Fibroblast of gingiva (primary cell): Measurements from ENCODE around the gene AQP7.

Source experiments
- DNase-seq: peaks from one replicate; pipeline ENCODE4 v3.0.0-alpha.2; 2011; ENCODE audit warnings: low read depth

The AQP7 gene

DNA sequence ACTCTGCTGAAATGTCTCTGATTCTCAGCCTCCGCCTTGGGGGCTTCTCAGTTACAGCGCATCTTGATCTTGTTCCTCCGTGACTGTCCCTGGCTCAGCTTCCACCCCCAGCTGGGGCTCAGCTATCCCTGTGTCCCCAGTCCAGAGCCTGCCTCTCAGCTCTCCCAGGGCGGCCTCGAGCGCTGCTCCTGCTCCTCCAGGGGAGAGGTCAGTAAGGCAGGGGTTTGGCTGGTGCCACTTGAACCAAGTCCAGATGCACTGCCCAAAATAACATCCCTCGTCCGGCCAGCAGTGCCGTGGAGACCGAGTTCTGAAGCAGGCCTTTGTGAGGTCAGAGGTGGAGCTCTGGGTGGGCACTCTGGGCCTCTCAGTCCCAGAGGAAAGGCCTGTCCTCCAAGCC is at the start of gene AQP7:
Gene AQP7 (minus strand): TSS at position 198 of the 400 bp plus-strand sequence. CDS start 1,306 bp downstream, outside the sequence.
- DNase-seq, result peak; percentile 85

DNA sequence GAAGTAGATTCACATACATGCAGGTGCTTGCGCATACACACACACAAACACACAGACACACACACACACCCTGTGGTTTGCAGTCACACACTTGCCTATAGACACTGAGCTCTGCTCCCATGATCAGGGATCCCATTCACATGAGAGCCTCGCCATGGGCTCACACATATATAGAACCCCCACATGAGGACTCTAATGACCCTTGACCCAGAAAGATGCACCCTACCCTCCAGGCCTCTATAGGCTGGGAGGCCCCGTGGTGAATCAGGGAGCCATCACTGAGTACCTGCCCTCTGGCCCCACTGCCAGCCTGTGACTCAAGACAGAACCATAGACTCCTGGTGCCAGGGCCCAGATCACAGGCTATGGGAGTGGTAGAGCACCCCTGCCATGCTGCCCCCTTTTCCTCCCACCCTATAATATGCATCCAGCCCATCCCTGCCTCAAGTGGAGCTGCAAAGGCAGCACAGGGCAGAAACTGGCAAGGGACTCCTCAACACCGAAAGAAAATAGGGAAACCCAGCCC is 48.3 kb upstream of the AQP7 start:
- no peak for DNase-seq

DNA sequence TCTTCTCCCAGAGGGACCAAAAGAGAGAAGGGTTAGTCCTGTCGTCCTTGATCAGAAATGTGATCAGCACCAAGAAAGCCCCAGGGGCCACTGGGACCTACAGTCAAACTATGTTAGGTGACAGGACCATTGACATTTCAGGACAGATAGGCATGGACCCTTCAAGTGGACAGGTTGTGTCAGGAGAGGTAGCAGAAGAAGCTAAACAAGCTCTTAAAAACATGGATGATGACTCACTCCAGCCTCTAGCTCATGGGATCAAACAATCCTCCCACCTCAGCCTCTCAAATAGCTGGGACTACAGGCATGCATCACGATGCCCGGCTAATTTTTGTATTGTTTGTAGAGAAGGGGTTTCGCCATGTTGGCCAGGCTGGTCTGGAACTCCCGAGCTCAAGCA is 47.3 kb upstream of the AQP7 start:
- DNase-seq, result no peak

DNA sequence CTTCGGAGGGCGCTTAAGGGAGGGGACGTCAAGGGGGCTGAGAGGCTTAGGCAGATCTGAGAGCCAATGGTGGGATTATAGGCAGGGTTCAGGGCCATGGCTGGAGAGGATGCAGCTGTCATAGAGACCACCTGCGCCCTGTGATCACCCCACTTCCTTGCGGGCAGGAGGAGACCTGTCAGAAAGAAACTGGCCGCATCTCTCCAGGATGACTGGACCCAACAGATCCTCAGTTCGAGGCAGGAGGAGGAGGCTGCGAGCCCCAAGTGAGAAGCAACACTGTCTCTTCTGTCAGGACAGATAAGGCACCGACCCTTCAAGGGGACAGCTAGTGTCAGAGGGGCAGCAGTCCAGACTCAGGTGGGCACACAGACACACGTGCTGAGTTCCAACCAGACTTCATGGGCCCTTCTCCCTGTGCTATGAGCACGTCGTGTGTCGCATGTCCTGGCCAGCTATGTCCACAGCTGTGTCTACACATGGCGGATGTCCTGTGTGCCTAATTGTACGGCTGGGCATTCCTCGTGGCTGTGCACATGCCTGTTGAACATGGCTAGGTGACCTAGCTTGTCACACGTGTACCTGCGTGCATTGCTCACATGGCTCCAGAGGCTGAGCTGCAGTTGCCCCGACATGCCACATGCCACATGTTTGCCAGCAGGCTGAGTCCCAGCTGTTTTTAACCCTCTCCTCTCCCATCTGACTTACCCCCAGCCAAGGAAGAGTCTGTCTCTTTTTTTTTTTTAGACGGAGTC is 45.6 kb upstream of the AQP7 start:
- DNase-seq, result no peak

DNA sequence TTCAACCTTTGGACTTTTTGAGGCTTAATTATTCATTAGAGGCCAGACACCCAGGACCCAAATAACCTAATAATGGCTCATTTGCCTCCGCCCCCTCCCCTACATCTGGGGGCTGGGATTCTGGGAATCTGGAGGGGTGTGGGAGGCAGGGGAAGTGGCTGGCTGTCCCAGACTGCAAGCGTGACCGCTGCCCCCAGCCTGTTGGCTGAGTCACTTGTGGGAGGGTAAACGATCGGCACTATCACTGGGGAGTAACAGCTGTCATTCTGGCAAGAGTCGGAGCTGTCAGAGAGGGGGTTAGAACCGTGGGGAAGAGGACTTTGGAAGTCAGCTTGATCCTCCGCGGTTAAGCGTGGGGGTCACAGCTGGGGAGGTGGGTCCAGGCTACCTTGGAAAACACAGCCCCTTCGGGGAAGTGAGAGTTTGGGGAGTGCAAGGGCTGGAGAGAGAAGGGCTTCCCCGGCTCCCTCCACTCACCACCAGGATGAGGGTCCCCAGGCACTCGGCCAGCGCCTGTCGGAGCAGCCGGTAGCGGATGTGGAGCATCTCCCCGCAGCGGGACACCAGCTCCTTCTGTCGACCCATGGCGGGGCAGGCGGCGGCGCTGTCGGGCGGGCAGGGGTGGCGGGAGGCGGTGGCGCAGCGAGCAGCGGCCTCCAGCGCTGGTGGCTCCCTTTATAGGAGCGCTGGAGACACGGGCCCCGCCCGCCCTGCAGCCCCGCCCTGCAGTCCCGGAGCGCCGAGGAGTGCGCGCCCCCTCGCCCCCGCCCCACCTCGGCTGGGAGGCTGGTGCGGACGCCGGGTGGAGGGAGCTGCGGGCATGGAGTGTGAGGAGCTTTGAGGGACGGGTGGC is 44.8 kb upstream of the AQP7 start, which contains the start of gene AQP3:
Gene AQP3 (minus strand): TSS at position 648 of the 853 bp plus-strand sequence. CDS start 63 bp downstream, at position 585.
- DNase-seq, result peak; percentile 41

DNA sequence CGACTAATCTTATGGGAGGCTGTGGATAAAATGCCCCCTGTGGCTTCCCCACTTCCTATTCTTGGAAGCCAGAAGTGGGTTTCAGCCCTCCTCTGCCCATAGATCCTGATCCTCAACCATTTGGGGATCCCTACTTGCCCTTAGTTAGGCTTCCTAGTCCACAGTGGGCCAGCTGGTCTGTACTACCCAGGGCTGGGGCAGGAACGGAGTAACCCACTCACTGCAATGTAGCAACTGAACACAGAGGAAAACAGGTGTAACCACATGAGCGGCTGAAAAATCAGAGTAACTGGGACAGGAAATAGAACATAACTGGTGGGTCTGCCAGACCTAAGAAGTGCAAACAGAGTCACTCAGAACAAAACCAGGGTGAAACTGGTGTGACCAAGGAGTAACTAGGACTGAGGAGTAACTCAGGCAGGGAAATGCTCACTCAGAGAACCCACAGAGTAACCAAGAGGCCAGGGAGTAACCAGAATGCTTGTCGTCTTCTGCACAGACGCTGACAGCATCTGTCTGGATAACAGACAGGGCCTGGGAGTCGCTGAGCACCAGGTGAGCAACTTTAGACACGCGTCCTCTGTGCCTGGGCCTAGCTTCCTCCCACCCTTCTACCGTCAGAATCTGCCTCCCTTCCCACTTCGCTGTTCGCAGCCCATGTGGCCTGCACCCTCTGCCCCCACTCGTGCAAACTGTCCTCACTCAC is 44.0 kb upstream of the AQP7 start:
- DNase-seq, result no peak

DNA sequence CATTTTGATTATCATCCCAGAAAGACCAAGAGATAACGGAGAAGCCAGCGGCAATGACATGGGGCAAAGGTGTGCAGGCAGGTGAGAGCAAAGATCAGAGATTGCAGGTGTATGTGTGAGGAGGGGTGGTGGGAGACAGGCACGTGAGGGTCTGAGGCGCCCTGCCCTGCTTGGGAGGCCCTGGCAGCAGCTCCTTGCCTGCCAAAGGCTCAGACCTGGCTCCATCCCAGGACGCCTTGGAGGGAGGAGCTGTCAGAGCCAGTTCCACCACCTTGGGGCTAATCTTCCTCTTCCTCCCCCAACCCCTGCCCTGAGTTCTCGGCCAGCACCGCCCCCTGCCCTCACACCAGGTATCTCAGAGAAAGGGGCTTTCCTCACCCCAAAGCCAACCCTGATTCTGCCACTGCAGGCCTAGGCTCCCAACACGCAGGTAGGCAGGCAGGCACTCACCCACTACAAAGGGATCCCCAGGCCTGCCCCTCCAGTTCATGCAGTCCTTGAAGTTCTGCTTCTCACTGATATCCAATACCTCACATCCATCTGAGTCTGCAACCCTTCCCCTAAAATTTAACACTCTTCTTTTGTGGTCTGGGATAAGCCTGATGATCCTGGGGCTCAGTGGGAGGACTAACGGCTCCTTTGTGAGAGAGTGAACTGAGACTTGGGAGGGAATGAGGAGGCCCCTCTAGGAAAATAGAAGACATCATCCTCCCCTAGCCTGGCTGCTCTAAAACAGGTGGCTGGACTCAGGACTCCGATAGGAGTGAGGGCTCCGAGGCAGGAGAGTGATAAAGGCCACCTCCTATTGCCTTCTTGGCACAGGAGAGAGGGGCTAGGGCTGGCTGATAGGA is 43.2 kb upstream of the AQP7 start:
- DNase-seq, result no peak

DNA sequence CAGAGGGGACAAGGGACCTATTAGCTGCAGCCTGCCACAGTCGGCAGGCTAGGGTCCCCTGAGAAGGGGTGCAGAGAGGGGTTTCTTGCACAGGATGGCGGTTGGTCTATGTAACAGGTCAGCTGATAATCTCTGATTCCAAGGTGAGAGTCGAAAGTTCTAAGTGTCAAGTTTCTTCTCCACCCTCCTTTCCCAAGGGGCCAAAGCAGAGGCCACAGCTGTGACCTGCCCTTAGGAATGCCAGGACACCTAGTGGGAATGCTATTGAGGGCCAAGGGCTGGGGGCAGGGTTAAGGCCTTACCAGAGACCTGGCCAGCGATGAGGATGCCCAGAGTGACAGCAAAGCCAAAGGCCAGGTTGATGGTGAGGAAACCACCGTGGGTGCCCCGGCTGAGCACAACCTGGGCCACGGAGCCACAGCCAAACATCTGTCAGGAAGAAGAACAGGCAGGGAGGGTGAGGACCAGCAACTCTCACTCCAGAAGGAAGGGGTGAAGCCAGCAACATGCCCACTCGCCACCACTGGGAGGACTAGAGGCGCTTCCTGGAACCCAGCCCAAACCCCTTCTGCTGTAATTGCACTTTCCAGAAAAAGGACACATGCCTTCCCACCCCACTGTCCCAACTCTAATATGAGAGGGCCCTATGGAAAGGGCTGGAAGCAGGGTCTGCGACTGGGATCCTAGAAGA is 41.2 kb upstream of the AQP7 start:
- DNase-seq, result no peak

DNA sequence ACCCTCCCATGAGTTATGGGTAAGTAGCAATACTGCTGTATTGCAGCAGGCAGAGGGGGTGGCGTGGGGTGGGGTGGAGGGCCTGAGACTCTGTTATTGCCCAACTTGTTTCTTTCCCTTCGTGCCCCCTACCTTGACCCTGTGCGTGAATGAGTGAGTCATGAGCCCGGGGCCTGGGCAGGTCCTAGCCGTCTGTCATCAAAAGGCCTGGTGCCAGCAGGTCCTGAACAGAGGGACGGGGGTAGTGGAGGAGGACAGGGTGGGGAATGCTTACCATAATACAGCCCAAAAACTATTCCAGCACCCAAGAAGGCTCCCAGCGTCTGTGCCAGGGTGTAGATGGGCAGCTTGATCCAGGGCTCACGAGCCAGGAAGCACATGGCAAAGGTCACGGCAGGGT is 40.7 kb upstream of the AQP7 start:
- no peak for DNase-seq

DNA sequence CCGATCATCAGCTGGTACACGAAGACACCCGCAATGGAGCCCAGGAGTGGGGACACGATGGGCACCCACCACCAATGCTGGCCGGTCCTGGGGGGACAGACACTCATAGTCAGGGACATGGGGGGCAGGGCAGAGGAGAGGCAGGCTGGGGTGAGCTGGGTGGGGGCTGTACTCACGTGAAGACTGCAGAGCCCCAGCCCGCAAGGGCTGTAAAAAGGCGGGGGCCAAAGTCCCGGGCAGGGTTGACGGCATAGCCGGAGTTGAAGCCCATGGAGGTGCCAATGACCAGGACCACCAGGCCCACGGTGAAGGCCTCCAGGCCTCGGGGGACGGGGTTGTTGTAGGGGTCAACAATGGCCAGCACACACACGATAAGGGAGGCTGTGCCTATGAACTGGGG is 39.8 kb upstream of the AQP7 start:
- no peak for DNase-seq

DNA sequence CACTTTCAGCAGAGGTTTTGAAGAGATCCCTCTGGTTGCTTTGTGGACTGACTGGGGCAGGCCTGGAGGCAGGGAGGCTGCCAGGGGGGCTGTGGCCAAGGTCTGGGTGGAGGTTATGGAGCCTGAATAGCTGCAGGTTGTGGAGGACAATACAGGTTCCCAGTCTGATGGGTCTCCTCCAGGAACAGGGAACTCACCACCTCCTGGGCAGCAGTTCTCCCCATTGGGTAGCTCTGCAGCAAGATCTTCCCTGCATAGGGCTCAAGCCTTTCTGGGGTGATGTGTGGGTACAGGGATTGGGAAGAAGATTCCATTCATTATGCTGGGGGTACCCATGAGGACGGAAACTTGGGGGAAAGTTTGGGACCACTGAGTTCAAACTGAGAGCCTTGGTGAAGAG is 38.2 kb upstream of the AQP7 start:
- no peak for DNase-seq

DNA sequence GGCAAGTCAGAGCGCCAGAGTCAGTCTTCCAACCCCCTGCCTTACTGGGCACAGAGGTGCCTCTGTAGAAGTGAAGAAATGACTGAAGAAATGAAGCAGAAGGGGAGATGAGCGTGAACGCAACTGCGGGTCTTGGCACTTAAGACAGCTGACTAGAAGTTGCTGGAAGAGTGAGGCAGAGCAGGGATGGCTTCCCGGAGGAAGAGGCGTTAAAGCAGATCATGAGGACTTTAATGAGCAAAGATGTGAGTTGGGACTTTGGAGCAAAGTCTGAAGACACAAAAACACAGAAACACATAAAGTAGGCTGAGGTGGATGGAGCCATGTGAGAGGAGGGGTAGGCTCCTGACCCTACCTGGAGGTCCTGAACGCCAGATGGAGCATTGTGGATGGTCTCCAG is 37.8 kb upstream of the AQP7 start:
- no peak for DNase-seq

DNA sequence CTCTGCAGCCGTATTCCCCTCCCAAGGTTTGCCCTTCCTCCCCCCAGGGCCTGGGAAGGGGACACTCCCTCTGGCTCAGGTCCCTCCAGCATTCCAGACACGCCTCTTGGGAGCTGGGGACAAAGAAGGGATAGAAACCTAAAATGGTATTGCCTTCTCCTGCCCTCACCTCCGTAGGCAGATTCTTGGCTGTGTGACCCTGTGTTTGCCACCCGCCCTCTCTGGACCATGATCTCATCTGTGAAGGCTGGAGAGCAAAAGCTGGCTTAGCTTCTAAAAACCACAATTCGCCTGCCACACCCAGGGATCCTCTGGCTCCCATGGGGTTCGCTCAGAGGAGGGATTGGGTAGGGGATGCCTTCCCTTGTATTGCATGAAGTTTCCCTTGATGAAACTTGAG is 37.4 kb upstream of the AQP7 start:
- peak; percentile 14 for DNase-seq

DNA sequence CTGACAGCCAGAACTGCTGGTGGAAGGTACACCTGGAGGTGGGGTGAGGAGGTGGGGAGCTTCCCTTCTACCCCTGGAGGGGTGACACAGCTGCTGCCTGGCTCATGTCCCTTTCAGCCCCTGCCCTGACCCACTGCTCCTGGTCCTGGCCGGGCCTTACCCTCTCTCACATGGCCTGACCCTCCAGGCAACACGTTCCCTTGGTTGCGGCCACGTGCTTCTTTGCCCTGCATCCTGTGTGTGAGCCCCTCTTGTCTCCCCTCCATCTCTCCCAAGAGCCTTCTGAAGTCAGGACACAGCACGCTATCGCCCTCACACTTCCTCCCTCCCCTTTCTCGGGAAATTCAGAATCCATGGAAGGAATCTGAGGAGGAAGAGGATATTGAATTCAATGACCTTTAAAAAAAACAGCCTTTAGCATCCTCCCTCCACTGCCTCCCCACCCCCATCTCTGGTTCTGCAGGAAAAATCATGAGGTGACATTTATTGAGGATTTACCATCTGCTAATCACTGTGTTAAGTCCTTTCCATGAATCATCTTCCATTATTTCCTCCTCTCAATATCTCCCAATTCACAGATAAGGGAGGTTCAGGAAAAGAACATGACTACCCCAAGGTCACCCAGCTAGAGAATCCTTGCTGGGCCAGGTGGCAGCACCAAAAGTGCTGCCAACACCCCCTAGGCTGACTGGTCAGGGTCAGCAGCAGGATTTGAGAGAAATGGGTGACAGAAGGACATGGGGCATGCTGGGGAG is 36.7 kb upstream of the AQP7 start:
- DNase-seq, result no peak

DNA sequence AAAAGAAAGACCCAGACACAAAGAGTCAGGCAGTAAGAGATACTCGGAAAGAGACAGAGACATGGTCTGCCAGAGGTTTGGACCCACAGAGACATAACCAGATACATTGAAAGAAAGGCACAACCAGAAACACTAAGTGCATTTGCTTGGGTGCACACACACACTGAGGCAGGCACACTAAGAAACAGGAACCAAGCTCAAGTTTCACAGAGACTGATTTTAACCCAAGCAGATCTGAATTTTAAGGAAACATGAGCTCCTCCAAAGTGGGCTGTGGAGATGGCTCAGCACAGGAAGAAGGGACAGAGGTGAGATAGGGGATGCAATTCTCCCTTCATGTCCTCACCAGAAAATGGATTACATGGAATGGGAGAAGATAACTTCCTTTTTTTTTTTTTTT is 35.5 kb upstream of the AQP7 start:
- no peak for DNase-seq

DNA sequence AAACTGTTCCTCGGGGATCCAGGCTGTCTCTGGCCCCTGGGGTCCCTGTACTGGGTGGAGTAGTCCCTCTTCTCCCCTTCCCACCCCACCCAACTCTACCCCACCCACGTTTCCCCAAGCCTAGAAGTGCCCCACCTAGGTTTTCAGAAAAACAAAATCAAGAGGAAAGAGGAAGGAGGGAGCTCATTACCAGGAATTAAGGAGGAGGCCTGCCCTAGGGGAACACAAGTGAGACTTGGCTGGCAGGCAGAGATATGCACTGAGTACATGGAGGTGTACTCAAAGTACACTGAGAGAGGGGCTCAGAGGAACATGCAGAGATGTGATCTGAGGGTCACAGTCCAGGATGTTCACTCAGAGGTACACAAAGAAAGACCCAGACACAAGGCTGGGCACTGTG is 34.8 kb upstream of the AQP7 start:
- no peak for DNase-seq

DNA sequence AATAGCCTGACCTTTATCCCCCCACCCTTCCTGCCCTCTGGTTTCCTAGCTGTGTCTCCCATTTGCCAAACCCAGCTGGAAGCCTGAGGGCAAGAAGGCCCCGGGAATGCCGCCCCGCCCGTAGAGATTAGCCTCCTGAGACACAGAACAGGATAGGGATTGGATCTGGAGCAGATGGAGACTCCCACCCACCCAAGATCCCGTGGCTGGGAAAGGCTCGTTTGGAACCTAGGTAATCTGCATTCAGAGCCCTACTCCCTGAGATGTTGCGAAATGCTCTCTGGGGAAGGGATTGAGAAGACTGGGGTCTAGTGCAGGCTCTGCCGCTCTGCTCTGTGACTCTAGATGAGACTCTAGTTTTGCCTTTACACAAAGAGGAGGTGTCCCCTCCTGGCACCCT is 34.1 kb upstream of the AQP7 start:
- DNase-seq, result no peak

DNA sequence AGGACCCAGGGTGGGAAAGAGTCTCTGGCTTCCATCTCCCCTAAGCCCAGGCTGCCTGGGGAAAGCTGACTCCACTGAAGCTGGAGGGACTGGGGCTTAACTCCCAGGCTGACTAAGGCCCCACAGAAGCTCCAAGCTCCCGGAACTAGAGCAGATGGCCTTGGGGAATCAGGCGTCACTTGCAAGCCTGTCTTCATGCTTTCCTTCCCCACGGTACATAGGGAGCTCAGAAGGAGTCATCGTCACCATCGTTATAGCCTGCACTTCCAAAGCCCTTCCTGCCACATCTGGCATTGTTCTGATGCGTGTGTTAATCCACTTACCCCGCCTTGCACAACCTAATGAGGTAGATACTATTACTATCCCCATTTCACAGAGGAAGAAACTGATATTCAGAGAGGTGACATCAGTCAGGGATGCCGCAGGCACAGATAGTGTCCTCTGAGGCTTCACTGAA is 33.5 kb upstream of the AQP7 start:
- peak; percentile 12 for DNase-seq

DNA sequence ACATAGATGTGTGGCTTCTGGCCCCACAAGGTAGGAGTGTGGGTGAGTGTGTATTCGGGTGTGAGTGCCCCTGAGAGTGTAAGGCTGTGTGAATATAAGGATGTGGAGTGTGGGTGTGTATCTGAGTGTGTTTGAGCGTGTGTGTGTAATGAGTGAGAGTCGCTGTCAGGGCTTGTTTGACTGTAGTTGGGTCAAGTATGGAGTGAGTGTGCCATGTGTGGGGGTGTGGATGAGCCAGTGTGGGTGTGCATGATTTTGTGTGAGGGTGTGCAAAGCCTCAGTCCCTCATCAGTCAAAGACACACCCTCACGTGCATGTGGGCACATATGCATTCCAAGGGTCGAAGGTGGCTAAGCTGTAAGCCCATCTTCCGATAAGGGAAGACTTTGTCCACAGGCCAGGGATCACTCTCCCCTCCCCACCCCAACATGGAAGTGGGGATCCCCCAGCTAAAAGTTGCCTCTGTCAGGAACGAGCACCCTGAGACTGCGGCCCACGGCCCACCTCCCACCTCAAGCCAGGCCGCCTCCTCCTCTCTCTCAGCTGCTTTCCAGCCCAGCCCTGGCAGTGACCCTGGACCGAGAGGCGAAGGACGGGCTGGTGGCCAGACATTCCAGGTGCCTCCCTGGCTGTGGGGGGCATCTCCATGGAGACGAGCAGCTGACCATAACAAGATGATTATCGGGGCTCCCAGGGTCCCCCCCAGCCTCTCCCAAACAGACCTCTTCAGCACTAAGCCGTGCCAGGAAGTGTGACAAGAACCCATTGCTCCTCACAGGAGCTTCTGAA is 32.1 kb upstream of the AQP7 start:
- no peak for DNase-seq
